Astrocyte of the hippocampus (primary cell): ENCODE measurements around the gene SOS2.
A peak's percentile ranks its signal among the peaks of the same experiment; 100 is the strongest.
"Not testable (repeated sequence)": the region's sequence is repeated elsewhere in the genome, so short reads cannot be mapped to it uniquely, and the experiment has no call there.

Experiments used
- DNase-seq: peaks from one replicate; pipeline ENCODE4 v3.0.0; 2011; ENCODE audit warnings: low read depth, low spot score

Gene SOS2

DNA sequence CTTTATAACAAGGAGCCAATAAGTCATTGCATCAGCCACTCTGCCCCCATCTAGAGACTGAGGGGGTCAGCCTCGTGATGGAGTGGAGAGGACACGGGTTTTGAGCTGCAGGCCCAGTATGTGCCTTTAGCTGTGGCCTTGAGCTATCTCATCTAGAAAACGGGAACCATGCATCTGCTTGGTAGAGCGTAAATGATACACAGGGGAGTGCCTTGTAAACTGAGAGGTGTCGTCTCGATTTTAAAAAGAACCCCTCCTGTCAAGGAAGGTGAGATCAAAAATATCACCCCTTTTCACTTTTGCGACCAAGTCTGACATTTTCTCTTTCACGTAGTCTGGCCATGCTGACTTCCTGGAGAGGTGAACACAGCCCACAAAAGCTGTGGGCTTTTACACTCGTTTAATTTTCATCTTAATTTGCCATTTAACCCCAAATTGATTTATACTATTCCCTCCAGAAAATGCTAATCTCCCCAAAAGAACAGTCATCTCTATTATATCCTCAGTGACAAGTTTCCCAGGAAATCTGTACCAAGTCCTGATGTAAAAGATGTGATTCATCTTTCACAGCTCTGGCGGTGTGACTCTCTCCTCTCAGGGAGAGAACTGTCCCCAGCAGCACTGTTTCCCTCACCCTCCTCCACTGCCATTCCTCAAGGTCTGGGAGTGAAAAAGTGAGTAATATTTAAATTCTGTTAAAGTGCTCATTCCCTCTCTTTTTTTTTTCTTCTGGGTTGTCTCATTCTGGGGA lies 145.6 kb downstream of the SOS2 start:
- DNase-seq = peak; percentile 77

DNA sequence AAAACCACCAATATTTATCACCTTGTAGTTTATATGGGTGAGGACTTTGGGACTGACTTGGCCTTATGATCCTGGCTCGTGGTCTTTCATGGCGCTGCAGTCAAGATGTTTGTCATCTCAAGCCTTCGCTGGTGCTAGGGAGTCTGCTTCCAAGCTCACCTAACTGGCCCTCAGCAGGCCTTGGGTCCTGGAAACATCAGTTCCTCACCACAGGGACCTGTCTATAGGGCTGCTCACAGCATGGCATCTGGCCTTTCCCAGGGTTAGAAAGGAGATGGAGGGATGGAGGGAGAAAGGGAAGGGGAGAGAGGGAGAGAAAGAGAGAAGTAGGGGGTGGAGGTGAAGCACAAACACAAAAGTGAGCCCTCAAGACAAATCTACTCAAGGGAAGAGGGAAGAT lies 146.7 kb downstream of the SOS2 start:
- DNase-seq = no peak

DNA sequence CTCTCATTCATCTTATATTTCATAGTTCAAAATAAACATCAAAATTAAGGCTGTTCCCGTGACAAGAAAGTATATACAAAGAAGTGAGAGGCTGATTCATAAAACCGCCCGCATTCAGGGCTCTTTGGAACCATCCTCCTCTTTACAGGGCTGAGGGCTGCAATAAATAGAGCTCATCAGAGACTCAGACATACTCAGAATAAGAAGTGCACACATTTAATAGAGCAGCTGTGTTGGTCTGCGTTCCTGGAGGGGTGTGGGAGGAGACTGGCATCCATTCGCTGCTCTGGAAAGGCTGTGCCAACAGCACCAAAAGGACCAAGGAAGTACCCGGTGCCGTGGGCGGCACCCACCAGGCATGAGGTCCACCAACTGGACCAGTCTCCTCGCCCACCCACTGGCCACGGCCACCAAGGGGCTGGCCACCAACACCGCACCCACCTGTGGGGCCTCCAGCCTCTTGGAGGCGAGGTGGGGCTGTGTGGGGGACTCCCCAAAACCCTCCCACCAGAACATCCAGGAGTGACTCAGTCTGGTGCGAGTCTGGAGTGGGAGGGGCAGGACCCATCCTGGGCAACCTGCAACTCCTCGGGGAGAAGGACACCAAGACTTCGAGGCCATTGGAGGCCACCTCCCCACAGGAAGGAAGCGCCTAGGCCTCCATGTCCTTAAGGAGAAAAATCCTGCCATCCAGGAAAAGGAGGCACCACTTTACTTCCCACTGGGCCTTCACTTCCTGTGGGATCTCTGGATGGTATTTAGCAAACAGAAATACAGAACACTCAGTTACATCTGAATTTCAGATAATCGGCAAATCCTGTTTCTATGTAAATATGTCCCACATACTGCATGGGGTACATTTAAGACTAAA lies 147.7 kb downstream of the SOS2 start:
- DNase-seq = peak; percentile 22

DNA sequence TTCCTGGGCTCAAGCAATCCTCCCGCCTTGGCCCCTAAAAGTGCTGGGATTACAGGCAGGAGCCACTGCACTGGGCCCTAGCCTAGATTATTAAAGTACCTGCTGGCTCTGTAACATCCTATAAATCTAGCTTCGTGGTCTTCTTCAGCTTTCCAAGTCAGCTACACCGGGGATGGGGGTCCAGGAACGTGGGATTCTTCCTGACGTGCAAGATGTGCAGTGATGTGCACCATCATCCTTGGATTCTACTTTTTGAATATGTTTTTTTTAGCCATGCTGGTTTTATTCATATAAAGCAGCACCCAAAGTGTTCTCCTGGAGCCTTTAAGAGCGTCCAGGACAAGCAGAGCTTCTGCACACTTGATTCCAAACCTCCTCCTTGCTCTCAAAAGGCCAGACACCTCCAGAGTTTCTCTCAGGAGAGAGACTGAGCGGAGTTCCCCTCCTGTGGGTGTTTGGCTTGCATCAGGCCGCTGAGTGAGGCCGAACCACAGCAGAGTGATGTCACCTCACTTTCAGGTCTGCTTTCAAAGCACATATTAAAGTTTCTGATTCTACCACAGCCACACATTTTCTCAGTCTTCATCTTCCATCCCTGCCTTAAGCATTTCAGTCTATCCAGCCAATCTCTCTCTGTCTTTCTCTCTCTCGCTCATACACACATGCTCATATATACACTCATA lies 148.5 kb downstream of the SOS2 start:
- peak; percentile 77 for DNase-seq

DNA sequence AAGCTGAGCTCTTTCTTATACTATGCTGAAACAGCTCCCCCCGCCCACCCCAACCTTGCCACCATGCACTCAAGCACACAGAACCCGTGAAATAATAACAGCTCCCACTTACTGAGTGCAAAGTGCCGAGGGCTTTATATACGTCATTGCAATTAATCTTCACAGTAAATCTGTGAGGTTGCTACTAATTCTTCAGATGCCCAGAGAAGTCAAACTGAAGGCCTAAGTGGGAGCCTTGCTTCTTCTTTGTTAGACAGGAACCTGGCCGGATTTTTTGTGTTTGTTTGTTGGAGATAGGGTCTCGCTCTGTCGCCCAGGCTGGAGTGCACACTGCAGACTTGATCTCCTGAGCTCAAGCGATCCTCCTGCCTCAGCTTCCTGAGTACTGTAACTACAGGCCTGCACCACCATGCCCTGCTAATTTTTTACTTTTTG lies 149.1 kb downstream of the SOS2 start:
- no peak for DNase-seq

DNA sequence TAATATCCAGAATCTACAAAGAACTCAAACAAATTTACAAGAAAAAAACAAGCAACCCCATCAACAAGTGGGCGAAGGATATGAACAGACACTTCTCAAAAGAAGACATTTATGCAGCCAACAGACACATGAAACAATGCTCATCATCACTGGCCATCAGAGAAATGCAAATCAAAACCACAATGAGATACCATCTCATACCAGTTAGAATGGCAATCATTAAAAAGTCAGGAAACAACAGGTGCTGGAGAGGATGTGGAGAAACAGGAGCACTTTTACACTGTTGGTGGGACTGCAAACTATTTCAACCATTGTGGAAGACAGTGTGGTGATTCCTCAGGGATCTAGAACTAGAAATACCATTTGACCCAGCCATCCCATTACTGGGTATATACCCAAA lies 152.3 kb downstream of the SOS2 start:
- not testable (repeated sequence) for DNase-seq

DNA sequence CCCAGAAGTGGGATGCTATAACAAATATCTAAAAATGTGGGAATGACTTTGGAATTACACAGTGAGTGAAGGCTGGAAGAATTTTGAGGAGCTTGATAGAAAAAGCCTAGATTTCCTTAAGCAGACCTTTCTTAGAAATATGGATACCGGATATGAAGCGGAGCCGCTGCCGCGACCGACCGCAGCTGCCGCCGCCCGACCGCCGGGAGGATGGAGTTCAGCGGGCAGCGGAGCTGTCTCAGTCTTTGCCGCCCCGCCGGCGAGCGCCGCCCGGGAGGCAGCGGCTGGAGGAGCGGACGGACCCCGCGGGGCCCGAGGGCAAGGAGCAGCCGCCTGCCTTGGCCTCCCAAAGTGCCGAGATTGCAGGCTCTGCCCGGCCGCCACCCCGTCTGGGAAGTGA lies 157.7 kb downstream of the SOS2 start:
- not testable (repeated sequence) for DNase-seq

DNA sequence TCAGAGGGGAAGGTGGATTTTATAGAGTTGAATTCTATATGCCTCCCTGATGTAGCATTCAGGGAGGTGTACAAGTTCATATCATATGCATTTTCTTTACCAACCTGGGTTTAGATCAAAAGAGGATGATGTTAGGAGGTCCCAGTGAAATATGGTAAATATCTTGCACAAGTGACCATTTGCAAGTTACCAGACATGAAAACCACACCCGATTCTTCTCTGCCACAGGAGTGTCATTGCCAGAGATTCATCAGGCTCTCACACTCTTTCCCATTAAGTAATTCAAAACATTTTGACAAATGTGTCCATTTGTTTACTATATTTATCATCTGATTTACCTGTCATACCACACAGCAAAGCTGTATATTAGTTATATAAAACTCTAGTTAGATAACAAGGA lies 159.0 kb downstream of the SOS2 start:
- DNase-seq = no peak

DNA sequence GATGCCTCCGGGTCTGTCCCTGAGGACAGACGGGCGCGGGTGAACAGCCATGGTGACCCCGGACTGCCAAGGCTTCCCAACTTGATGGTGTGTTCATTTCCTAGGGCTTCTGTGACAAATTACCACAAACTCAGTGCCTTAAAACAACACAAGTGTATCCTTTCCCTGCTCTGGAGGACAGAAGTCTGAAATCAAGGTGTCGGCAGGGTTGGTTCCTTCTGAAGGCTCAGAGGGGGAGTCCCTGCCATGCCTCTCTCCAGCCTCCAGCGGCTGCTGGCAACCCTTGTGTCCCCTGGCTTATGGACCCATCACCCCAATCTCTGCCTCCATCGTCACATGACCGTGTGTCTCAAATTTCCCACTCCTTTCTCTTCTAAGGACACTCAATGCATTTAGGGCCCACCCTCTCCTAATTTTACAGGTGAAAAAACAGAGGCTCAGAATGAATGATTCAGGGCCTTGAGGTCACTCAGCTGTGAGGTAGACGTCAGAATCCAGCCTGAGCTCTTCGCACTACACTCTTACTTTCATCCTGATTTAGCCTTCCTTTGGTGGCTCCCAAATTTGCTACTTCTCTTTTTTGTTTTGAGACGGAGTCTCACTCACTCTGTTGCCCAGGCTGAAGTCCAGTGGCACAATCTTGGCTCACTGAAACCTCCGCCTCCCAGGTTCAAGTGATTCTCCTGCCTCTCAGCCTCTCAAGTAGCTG lies 160.4 kb downstream of the SOS2 start:
- DNase-seq = no peak

DNA sequence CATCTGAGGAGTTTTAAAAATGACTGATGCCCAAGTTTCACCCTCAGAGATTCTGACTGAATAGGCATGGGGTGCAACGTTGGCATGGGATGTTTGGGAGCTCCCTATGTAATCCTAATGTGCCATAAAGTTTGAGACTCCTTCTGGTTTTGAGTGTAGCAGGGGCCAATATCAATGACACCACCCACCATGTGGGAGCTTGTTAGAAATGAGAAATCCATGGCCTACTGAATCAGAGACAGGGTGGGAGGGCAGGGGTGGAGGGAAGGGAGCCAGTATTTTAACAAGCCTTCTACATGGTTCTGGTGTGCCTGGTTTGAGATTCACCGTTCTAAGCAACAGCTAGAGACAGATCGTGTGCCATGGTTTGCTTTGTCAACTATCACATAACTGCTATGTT lies 161.1 kb downstream of the SOS2 start:
- no peak for DNase-seq

DNA sequence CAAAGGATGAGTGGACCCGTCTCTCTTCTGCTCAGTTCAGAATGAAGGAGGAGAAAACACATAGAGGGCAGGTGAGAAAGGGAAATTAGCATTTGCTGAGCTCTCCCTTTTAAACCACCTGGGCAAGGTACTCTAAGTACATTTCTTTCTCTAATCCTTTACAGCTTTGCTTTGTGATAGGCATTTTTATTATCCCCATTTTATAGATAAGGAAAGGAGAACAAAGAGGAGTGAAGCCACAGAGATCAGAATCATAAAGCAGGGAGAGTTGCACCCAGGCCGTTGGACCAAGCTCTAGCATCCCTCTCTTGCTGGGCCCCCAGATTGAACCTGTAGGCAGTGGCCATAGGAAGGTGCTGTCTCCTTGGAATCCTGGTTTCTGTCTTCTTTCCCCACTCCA lies 162.1 kb downstream of the SOS2 start:
- DNase-seq = no peak

DNA sequence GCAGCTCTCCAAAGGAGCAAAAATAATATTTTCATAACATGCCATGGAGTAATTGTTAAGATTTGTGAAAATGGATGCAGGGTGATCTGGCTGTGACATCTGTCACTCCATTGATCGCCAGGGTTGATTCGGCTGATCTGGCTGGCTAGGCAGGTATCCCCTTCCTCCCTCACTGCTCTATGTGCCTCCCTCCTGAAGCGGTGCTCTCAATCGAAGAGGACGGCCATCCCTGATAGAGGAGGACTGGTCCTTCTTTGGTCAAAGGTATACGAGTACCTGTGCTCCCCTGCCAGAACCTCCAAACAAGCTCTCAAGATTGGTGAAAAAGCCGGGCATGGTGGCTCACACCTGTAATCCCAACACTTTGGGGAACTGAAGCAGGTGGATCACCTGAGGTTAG lies 162.9 kb downstream of the SOS2 start:
- DNase-seq = no peak

DNA sequence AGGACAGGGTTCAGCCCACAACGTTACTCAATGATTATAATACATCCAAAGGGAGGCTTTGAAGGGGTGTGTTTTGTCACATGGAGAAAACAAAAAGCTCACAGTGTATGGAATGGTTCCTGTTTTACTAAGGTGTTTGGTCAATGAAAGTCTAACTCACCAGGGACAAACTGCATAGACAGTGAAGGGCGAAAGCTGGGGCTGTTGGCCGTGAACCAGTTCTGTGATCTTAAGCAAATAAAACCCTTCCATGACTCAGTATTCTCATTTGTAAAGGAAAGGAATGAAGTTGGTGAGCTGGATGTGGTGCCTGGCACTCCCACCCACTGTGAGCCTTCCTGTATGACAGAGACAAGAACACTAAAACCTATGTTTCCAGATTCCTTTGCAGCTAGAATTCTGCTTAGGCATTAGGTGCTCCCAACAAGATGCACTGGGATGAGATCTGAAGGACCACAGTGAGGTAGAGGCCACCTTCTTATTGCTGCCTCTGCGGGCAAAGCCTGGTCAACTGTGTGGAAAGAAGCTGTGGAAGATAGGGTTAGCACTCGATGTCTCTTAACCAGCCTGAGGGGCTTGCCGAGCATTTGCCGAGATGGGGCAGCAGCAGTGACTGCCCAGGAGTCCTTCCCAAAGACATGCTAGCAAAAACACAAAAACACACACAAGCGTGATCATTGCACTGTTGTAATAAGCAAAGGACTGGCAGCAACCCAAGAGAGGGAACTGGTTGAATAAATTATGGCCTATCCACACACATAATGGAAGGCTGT lies 163.5 kb downstream of the SOS2 start:
- peak; percentile 87 for DNase-seq
